ENCODE measurements around the gene CASZ1.

- TF ChIP-seq CTCF (IDR thresholded peaks at IDR 0.05), result no peak
- peak in 2 of 3 donors; percentile 67 to 76 for TF ChIP-seq POLR2AphosphoS5 (IDR thresholded peaks at IDR 0.05)
- no peak for TF ChIP-seq POLR2A (IDR thresholded peaks at IDR 0.05)
Measured at GRCh38 chr1:10779201-10779600, 17.2 kb downstream of the CASZ1 start.

All from stomach (tissue), 4 donors.